HS-5 (cell line): Measurements from ENCODE around the gene TTPAL.
"Not testable (repeated sequence)": the region's sequence is repeated elsewhere in the genome, so short reads cannot be mapped to it uniquely, and the experiment has no call there.

Experiments
- DNase-seq: peaks from one replicate; pipeline ENCODE4 v3.0.0-alpha.2; 2012; ENCODE audit warnings: low read depth

Gene TTPAL

GRCh38 chr20:44468044-44468782 is 7.5 kb upstream of the TTPAL start:
- no peak for DNase-seq

GRCh38 chr20:44470327-44470726 is 5.3 kb upstream of the TTPAL start:
- no peak for DNase-seq

- DNase-seq, result peak; percentile 69
Measured at GRCh38 chr20:44471481-44471882, 4.2 kb upstream of the TTPAL start.

- not testable (repeated sequence) for DNase-seq
Measured at GRCh38 chr20:44472283-44472682, 3.4 kb upstream of the TTPAL start.

- DNase-seq, result no peak
Measured at GRCh38 chr20:44475372-44475693, 341 bp upstream of the TTPAL start.

GRCh38 chr20:44477151-44477550 is 1.5 kb downstream of the TTPAL start:
- DNase-seq, result no peak

- no peak for DNase-seq
Measured at GRCh38 chr20:44478206-44478605, 2.5 kb downstream of the TTPAL start.

- DNase-seq, result no peak
Measured at GRCh38 chr20:44479643-44480042, 4.0 kb downstream of the TTPAL start.

GRCh38 chr20:44480097-44480496 is 4.4 kb downstream of the TTPAL start:
- no peak for DNase-seq

- DNase-seq, result no peak
Measured at GRCh38 chr20:44481719-44482416, 6.2 kb downstream of the TTPAL start.

GRCh38 chr20:44483112-44483511 is 7.4 kb downstream of the TTPAL start:
- no peak for DNase-seq

GRCh38 chr20:44485078-44485829 is 9.6 kb downstream of the TTPAL start:
- DNase-seq, result no peak

GRCh38 chr20:44485830-44486198 is 10.1 kb downstream of the TTPAL start:
- DNase-seq, result no peak

GRCh38 chr20:44488551-44488950 is 12.9 kb downstream of the TTPAL start:
- no peak for DNase-seq

- DNase-seq, result no peak
Measured at GRCh38 chr20:44489223-44489622, 13.5 kb downstream of the TTPAL start.

GRCh38 chr20:44489931-44490330 is 14.3 kb downstream of the TTPAL start:
- no peak for DNase-seq

GRCh38 chr20:44491635-44492395 is 16.1 kb downstream of the TTPAL start:
- no peak for DNase-seq

- peak; percentile 76 for DNase-seq
Measured at GRCh38 chr20:44494266-44494665, 18.6 kb downstream of the TTPAL start.

- no peak for DNase-seq
Measured at GRCh38 chr20:44494681-44495080, 19.0 kb downstream of the TTPAL start.

- no peak for DNase-seq
Measured at GRCh38 chr20:44495257-44495656, 19.6 kb downstream of the TTPAL start.

GRCh38 chr20:44495802-44496481 is 20.3 kb downstream of the TTPAL start:
- DNase-seq, result peak; percentile 98

GRCh38 chr20:44496976-44497375 is 21.3 kb downstream of the TTPAL start:
- peak; percentile 95 for DNase-seq
